Fibroblast of lung (primary cell): Measurements from ENCODE around the gene BCAT1.

Experiments
- CTCF ChIP-seq, 2 donors: IDR thresholded peaks in 1 of 2; conservative IDR thresholded peaks in 1 of 2; 1 replicate in 1 of 2; 2 replicates in 1 of 2; pipeline ENCODE4 v1.5.1; 2011 to 2012; ENCODE audit warnings: low read length in 2 of 2, control low read depth in 1 of 2, inconsistent platforms in 1 of 2, low read depth in 1 of 2, mild to moderate bottlenecking in 1 of 2
- EZH2 ChIP-seq: IDR thresholded peaks from 2 replicates; pipeline ENCODE4 v1.5.1; 2012; ENCODE audit warnings: low read length, control low read depth, mild to moderate bottlenecking; ENCODE audit errors: missing control alignments

DNA sequence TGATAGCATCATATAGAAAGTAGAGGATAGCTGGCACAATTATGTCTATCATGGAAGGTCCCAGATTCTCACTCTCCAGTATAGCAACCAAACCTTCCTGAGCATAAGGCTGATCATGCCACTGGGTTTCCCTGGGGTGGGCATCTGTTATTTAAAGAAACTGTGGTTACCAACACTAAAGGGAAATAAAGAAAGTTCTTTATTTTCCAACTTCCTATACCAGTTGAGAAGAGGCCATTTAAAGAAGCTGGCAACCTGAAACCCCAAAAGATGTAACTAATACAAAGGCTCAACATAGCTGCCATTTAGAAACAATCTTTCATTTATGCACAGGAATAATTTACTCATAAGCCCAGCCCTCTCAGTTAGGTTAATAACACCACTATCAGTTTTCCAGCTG, 3.1 kb downstream of the BCAT1 start:
- no peak for TF ChIP-seq CTCF (conservative IDR thresholded peaks at IDR 0.05 in 1 of 2, IDR thresholded peaks at IDR 0.05 in 1 of 2; ENCODE audit: low read depth in 1 of 2, low read length in 2 of 2)
- TF ChIP-seq EZH2 = no peak
